Astrocyte (in vitro differentiated cells and primary cell): ENCODE data around the gene GRIA1. TPM values are rescaled to one million over a fixed set of nuclear protein-coding genes. Genes with fewer than 3 reads are reported as not detected.
A peak's percentile ranks its signal among the peaks of the same experiment; 100 is the strongest.

ENCODE experiments used
- DNase-seq: peaks from one replicate; pipeline ENCODE4 v3.0.0-alpha.2; 2010; ENCODE audit warnings: low read depth
- FAIRE-seq: peaks from 2 replicates; lab custom pipeline; 2011; peaks lifted over from hg19 to GRCh38; lab: Jason Lieb, UNC
- H2AFZ ChIP-seq: 2 replicates; pipeline ENCODE4 v1.6.0; 2012; ENCODE audit warnings: low read depth, low read length, inconsistent platforms
- H3K27ac ChIP-seq: 2 replicates; pipeline ENCODE4 v1.5.1; 2011; ENCODE audit warnings: low read depth, low read length, inconsistent platforms
- H3K27me3 ChIP-seq: 2 replicates; pipeline ENCODE4 v1.6.0; 2011; ENCODE audit warnings: low read length, inconsistent platforms; ENCODE audit not compliant: insufficient read depth
- H3K36me3 ChIP-seq: 2 replicates; pipeline ENCODE4 v1.5.1; 2011; ENCODE audit warnings: low read length, inconsistent platforms; ENCODE audit not compliant: insufficient read depth
- H3K4me1 ChIP-seq: 2 replicates; pipeline ENCODE4 v1.5.1; 2011; ENCODE audit warnings: low read length, inconsistent platforms; ENCODE audit not compliant: insufficient read depth
- H3K4me2 ChIP-seq: 2 replicates; pipeline ENCODE4 v1.6.0; 2012; ENCODE audit warnings: low read length, inconsistent platforms
- H3K4me3 ChIP-seq: 2 replicates; pipeline ENCODE4 v1.5.1; 2011; ENCODE audit warnings: low read depth, mild to moderate bottlenecking, low read length, inconsistent platforms; ENCODE audit not compliant: insufficient read depth
- H3K79me2 ChIP-seq: 2 replicates; pipeline ENCODE4 v1.6.0; 2012; ENCODE audit warnings: mild to moderate bottlenecking, low read length, inconsistent platforms; ENCODE audit not compliant: insufficient read depth
- H3K9ac ChIP-seq: 2 replicates; pipeline ENCODE4 v1.6.0; 2012; ENCODE audit warnings: mild to moderate bottlenecking, low read length, inconsistent platforms
- H3K9me3 ChIP-seq: 2 replicates; pipeline ENCODE4 v1.5.1; 2012; ENCODE audit warnings: low read depth, mild to moderate bottlenecking, low read length, inconsistent platforms; ENCODE audit not compliant: insufficient read depth
- H4K20me1 ChIP-seq: 2 replicates; pipeline ENCODE4 v1.6.0; 2012; ENCODE audit warnings: low read length, inconsistent platforms; ENCODE audit not compliant: insufficient read depth
- H3K27ac Mint-ChIP-seq: one replicate; pipeline ENCODE4 v1.8.0; 2021; ENCODE audit warnings: mild to moderate bottlenecking, mixed read lengths; ENCODE audit not compliant: unreplicated experiment
- H3K27me3 Mint-ChIP-seq: one replicate; pipeline ENCODE4 v1.8.0; 2021; ENCODE audit warnings: low read depth, mixed read lengths; ENCODE audit not compliant: unreplicated experiment
- H3K36me3 Mint-ChIP-seq: one replicate; pipeline ENCODE4 v1.8.0; 2021; ENCODE audit warnings: low read depth, mixed read lengths; ENCODE audit not compliant: unreplicated experiment
- H3K4me1 Mint-ChIP-seq: one replicate; pipeline ENCODE4 v1.8.0; 2021; ENCODE audit warnings: low read depth, mixed read lengths; ENCODE audit not compliant: unreplicated experiment
- H3K4me3 Mint-ChIP-seq: one replicate; pipeline ENCODE4 v1.8.0; 2021; ENCODE audit warnings: mild to moderate bottlenecking, moderate library complexity, mixed read lengths; ENCODE audit not compliant: unreplicated experiment
- H3K9me3 Mint-ChIP-seq: one replicate; pipeline ENCODE4 v1.8.0; 2021; ENCODE audit warnings: mild to moderate bottlenecking, mixed read lengths; ENCODE audit not compliant: unreplicated experiment
- EZH2 ChIP-seq: IDR thresholded peaks from 2 replicates; pipeline ENCODE4 v1.6.1; 2012; ENCODE audit warnings: mild to moderate bottlenecking, low read length, inconsistent platforms; ENCODE audit not compliant: insufficient read depth
- total RNA-seq: library from RNA; stranded (reverse); gene quantifications from 2 replicates; pipeline ENCODE4 v1.2.1, GENCODE V29; 2021
- TF ChIP-seq, protein P1 (sequence below): IDR thresholded peaks from 2 replicates; pipeline ENCODE4 v1.5.1; 2011; ENCODE audit warnings: low read depth, mild to moderate bottlenecking, inconsistent platforms, low read length, moderate library complexity; ENCODE audit not compliant: insufficient read depth

GRIA1 gene
- total RNA-seq, 1 donor from 2014 or later = 5.4 TPM

DNA sequence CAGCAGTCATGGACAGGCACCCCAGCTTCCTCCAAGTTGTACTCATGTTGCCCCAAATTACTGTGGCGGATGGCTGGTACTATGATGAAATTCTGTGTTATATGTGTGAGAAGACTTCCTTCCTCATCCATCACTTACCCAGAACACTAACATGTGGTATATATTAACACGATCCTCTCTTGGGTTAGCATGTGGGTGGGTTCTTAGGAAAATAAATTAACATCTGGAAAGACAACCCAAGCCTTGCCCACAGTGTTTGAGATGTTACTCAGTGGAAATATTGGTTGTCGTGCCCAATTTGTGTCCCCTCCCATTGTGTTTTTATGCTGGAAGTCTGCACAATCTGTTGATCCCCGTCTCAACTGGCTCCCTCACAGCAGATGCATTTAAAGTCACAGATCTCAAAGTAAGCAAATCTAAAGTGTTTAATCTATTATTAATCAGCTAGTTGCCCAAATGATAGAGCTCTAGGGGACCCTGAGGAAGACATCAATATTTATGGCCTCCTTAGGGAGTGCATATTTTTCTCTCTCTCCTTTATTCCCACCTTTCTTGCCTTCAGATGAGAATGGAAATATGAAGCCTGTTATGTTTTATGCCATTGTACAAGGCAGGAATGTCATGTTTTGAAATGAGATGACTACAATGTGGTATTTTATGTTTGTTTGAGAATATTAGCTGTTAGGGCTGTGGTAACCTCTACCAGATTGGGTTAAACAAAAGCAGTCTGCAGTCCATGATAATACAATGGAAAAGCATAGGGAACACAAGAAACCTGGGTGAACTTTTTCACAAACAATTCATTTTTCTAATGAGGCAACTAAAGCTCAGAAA is 93.9 kb downstream of the GRIA1 start:
- Histone ChIP-seq H3K36me3 (no peaks in the 10 kb centered on the region), H3K9me3 (no peaks in the 10 kb centered on the region), H3K9ac (no peak overlapping the region), H3K27me3 (no peaks in the 10 kb centered on the region), H3K27ac (no peak overlapping the region), H3K79me2 (no peaks in the 10 kb centered on the region), H3K4me3 (no peak overlapping the region), H4K20me1 (no peaks in the 10 kb centered on the region), H3K4me1 (no peaks in the 10 kb centered on the region), H3K4me2 (no peak overlapping the region), H2AFZ (no peak overlapping the region)
- Mint-ChIP-seq H3K4me3 (no peak overlapping the region), H3K36me3 (peaks cover 2% of the 10 kb centered on the region), H3K27me3 (peaks cover 16% of the 10 kb centered on the region), H3K27ac (peak overlapping the region; percentile 29), H3K4me1 (no peaks in the 10 kb centered on the region), H3K9me3 (no peaks in the 10 kb centered on the region)
- TF ChIP-seq, protein P1, sequence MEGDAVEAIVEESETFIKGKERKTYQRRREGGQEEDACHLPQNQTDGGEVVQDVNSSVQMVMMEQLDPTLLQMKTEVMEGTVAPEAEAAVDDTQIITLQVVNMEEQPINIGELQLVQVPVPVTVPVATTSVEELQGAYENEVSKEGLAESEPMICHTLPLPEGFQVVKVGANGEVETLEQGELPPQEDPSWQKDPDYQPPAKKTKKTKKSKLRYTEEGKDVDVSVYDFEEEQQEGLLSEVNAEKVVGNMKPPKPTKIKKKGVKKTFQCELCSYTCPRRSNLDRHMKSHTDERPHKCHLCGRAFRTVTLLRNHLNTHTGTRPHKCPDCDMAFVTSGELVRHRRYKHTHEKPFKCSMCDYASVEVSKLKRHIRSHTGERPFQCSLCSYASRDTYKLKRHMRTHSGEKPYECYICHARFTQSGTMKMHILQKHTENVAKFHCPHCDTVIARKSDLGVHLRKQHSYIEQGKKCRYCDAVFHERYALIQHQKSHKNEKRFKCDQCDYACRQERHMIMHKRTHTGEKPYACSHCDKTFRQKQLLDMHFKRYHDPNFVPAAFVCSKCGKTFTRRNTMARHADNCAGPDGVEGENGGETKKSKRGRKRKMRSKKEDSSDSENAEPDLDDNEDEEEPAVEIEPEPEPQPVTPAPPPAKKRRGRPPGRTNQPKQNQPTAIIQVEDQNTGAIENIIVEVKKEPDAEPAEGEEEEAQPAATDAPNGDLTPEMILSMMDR = no peak
- TF ChIP-seq EZH2 = no peak
- no peak for FAIRE-seq
- no peak for DNase-seq

DNA sequence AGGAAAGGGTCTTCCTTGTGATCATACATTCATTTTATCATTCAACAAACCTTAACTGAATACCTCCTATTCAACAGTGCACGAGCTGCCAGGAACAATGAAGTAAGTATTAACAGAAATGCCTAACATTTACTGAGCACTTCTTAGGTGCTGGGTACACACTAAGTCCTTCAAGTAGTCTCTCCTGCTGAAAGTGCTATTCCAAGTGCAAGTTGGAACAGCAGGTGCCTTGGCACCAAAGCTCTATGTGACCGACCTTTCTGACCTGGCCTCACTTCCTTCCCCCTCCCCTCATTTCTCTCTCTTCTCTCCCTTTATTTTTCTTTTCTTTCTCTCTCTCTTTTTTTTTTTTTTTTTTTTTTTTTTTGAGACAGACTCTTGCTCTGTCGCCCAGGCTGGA is 94.5 kb downstream of the GRIA1 start:
- Histone ChIP-seq H3K9ac (no peak overlapping the region), H3K79me2 (no peaks in the 10 kb centered on the region), H3K36me3 (no peaks in the 10 kb centered on the region), H3K4me3 (no peak overlapping the region), H3K27ac (no peak overlapping the region), H2AFZ (no peak overlapping the region), H3K27me3 (no peaks in the 10 kb centered on the region), H3K4me1 (no peaks in the 10 kb centered on the region), H4K20me1 (no peaks in the 10 kb centered on the region), H3K4me2 (no peak overlapping the region), H3K9me3 (no peaks in the 10 kb centered on the region)
- Mint-ChIP-seq H3K9me3 (no peaks in the 10 kb centered on the region), H3K27ac (peak overlapping the region; percentile 29), H3K4me1 (no peaks in the 10 kb centered on the region), H3K27me3 (peaks cover 9% of the 10 kb centered on the region), H3K4me3 (no peak overlapping the region), H3K36me3 (peaks cover 2% of the 10 kb centered on the region)
- DNase-seq (no peak), FAIRE-seq (no peak)
- no peak for TF ChIP-seq EZH2
- TF ChIP-seq, protein P1 = no peak
